OCI-LY1 (cell line): ENCODE results near the gene BHLHE23.

ENCODE experiments used
- H2AFZ ChIP-seq: fragments of 200-600 bp; sonication (generic), shearing (Covaris generic); 2 replicates; pipeline ENCODE4 v1.6.0; 2014; ENCODE audit warnings: antibody characterized with exemption, mild to moderate bottlenecking, low read length
- H3F3A ChIP-seq: fragments of 200-600 bp; sonication (generic), shearing (Covaris generic); 2 replicates; pipeline ENCODE4 v1.6.0; 2014; ENCODE audit warnings: mild to moderate bottlenecking, antibody characterized with exemption, low read length, moderate library complexity; ENCODE audit not compliant: insufficient read depth
- H3K27ac ChIP-seq: fragments of 200-600 bp; sonication (generic); 2 replicates; pipeline ENCODE4 v1.5.1; 2014; ENCODE audit warnings: low read length, mixed run types, mild to moderate bottlenecking, low read depth; ENCODE audit not compliant: poor library complexity, severe bottlenecking
- H3K27me3 ChIP-seq: fragments of 200-600 bp; sonication (generic); 2 replicates; pipeline ENCODE4 v1.6.0; 2014; ENCODE audit warnings: antibody characterized with exemption, mild to moderate bottlenecking, low read length, moderate library complexity; ENCODE audit not compliant: insufficient read depth
- H3K36me3 ChIP-seq: fragments of 200-600 bp; sonication (generic); 2 replicates; pipeline ENCODE4 v1.6.1; 2014; ENCODE audit warnings: mild to moderate bottlenecking, antibody characterized with exemption, low read length, moderate library complexity, mixed read lengths; ENCODE audit not compliant: insufficient read depth
- H3K4me1 ChIP-seq: fragments of 200-600 bp; sonication (generic); 2 replicates; pipeline ENCODE4 v1.5.1; 2014; ENCODE audit warnings: mild to moderate bottlenecking, low read length, moderate library complexity; ENCODE audit not compliant: insufficient read depth, severe bottlenecking
- H3K4me2 ChIP-seq: fragments of 200-600 bp; sonication (generic), shearing (Covaris generic); 2 replicates; pipeline ENCODE4 v1.6.1; 2014; ENCODE audit warnings: low read length
- H3K4me3 ChIP-seq: fragments of 200-600 bp; sonication (generic); 2 replicates; pipeline ENCODE4 v1.5.1; 2014; ENCODE audit warnings: low read length, low read depth, mild to moderate bottlenecking, mixed read lengths; ENCODE audit not compliant: poor library complexity, severe bottlenecking
- H3K79me2 ChIP-seq: fragments of 200-600 bp; shearing (Covaris generic); 2 replicates; pipeline ENCODE4 v1.6.1; 2016; ENCODE audit warnings: mixed run types, low read length, mixed read lengths; ENCODE audit not compliant: insufficient read depth
- H3K9ac ChIP-seq: fragments of 200-600 bp; sonication (generic), shearing (Covaris generic); 2 replicates; pipeline ENCODE4 v1.6.1; 2014; ENCODE audit warnings: mild to moderate bottlenecking, low read length, mixed read lengths
- H3K9me2 ChIP-seq: fragments of 200-600 bp; sonication (generic), shearing (Covaris generic); 2 replicates; pipeline ENCODE4 v1.6.1; 2014; ENCODE audit warnings: low read depth, mild to moderate bottlenecking, low read length, mixed read lengths
- H3K9me3 ChIP-seq: fragments of 200-600 bp; shearing (Covaris generic); 2 replicates; pipeline ENCODE4 v1.6.1; 2014; ENCODE audit warnings: low read length, mixed read lengths
- H4K20me1 ChIP-seq: fragments of 200-600 bp; sonication (generic), shearing (Covaris generic); 2 replicates; pipeline ENCODE4 v1.6.0; 2016; ENCODE audit warnings: mild to moderate bottlenecking, low read length; ENCODE audit not compliant: insufficient read depth
- CTCF ChIP-seq: fragments of 200-600 bp; sonication (generic), shearing (Covaris generic); IDR thresholded peaks from 2 replicates; pipeline ENCODE4 v1.5.1; 2017; ENCODE audit warnings: mild to moderate bottlenecking, antibody characterized with exemption, low read length, moderate library complexity, mixed read lengths
- EZH2 ChIP-seq: fragments of 200-600 bp; sonication (generic), shearing (Covaris generic); IDR thresholded peaks from 2 replicates; pipeline ENCODE4 v1.8.0; 2017; ENCODE audit warnings: borderline replicate concordance, mixed run types, mild to moderate bottlenecking, antibody characterized with exemption, low read length, moderate library complexity, mixed read lengths

The BHLHE23 gene

DNA sequence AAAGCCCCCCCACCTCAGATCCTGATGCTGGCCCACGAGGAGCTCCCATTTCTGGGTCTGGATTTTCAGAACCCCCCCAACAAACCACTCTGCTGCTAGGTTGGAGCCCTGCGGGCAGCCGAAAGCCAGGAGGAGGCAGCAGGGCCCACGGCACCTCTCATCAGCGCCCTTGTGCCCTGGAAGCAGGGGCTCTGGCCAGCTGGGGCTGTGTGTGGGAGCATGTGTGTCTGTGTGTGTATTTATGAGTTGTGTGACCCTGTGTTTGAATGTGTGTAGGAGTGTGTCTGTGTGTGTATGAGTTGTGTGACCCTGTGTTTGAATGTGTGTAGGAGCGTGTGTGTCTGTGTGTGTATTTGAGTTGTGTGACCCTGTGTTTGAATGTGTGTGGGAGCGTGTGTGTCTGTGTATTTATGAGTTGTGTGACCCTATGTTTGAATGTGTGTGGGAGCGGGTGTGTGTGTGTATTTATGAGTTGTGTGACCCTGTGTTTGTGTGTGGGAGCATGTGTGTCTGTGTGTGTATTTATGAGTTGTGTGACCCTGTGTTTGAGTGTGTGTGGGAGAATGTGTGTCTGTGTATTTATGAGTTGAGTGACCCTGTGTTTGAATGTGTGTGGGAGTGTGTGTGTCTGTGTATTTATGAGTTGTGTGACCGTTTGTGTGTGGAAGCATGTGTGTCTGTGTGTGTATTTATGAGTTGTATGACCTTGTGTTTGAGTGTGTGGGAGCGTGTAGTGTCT is 35.4 kb downstream of the BHLHE23 start:
- no peak overlapping the region for H3K27ac ChIP-seq
- no peaks in the 10 kb centered on the region for H3K9me2 ChIP-seq
- no peak overlapping the region for H3K9ac ChIP-seq
- no peaks in the 10 kb centered on the region for H3K9me3 ChIP-seq
- 0 out of 2 replicates have a peak, but pooled peaks cover 13% of the 10 kb centered on the region for H3K27me3 ChIP-seq
- no peak overlapping the region for H3K4me2 ChIP-seq
- TF ChIP-seq EZH2 (no peak), CTCF (no peak)
- peaks cover 7% of the 10 kb centered on the region for H3K36me3 ChIP-seq
- H3F3A ChIP-seq = no peaks in the 10 kb centered on the region
- H2AFZ ChIP-seq = no peak overlapping the region
- H3K79me2 ChIP-seq = no peaks in the 10 kb centered on the region
- no peaks in the 10 kb centered on the region for H3K4me1 ChIP-seq
- no peaks in the 10 kb centered on the region for H4K20me1 ChIP-seq
- no peak overlapping the region for H3K4me3 ChIP-seq

DNA sequence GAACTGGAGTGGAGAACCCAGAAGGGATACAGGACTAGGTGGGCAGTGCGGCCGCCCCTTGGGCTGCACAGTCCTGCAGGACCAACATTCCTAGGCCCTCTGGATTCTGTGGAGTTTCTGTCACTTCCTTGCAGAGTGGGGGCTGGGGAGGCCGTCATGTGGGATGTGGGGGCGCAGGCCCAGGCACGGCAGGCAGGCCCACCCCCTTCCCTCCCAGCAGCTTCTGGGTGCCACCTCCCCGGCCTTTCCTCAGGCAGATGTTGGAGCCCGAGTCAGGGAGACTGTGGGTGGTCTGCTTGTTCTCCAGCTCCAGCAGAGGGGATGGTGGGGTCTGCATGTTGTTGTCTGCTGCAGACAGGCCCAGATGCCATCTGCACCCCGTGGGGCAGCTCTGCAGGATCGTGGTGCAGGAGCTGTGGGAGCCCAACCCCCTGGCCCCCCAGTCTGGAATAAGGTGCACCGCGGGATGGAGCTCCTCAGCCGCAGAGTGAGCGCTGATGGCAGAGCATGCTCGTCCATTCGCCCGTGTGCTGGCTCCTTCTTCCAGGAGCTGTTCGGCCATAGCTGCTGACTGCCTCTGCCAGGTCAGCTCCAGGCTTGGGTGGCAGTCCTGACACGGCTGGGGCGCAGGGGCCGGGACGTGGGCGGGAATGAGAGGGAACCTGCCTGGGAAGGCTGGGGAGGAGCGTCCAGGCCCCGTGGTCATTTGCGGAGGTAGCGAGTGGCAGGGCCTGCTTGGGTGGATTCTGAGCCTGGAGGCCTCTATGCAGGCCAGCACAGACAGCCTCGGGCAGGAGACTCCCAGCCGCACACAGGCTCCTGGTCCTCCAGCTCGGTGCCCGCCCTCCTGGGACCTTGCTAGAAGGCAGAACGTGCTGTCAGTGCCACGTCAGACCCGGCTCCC is 36.2 kb downstream of the BHLHE23 start:
- 0 out of 2 replicates have a peak, but pooled peaks cover 13% of the 10 kb centered on the region for H3K27me3 ChIP-seq
- no peaks in the 10 kb centered on the region for H3K79me2 ChIP-seq
- no peaks in the 10 kb centered on the region for H3K9me3 ChIP-seq
- H3K9me2 ChIP-seq = no peaks in the 10 kb centered on the region
- no peaks in the 10 kb centered on the region for H4K20me1 ChIP-seq
- no peak overlapping the region for H3K27ac ChIP-seq
- no peaks in the 10 kb centered on the region for H3K4me1 ChIP-seq
- no peak overlapping the region for H2AFZ ChIP-seq
- no peaks in the 10 kb centered on the region for H3F3A ChIP-seq
- no peak for TF ChIP-seq CTCF
- no peak for TF ChIP-seq EZH2
- H3K9ac ChIP-seq = no peak overlapping the region
- peaks cover 8% of the 10 kb centered on the region for H3K36me3 ChIP-seq
- no peak overlapping the region for H3K4me2 ChIP-seq
- H3K4me3 ChIP-seq = no peak overlapping the region

- H3K9ac ChIP-seq = no peak overlapping the region
- no peak overlapping the region for H3K27ac ChIP-seq
- no peak overlapping the region for H2AFZ ChIP-seq
- no peak for TF ChIP-seq EZH2
- TF ChIP-seq CTCF = no peak
- no peaks in the 10 kb centered on the region for H3K9me3 ChIP-seq
- no peak overlapping the region for H3K4me3 ChIP-seq
- H3K9me2 ChIP-seq = no peaks in the 10 kb centered on the region
- no peaks in the 10 kb centered on the region for H3K79me2 ChIP-seq
- peaks cover 13% of the 10 kb centered on the region for H3K36me3 ChIP-seq
- H3K4me2 ChIP-seq = no peak overlapping the region
- H4K20me1 ChIP-seq = no peaks in the 10 kb centered on the region
- no peaks in the 10 kb centered on the region for H3K4me1 ChIP-seq
- H3F3A ChIP-seq = no peaks in the 10 kb centered on the region
- 0 out of 2 replicates have a peak, but pooled peaks cover 13% of the 10 kb centered on the region for H3K27me3 ChIP-seq
These were observed 36.8 kb downstream of the BHLHE23 start for GRCh38 chr20:62969939-62970306.
